GM21447 (cell line): ENCODE data around the gene DDA1.
A peak's percentile ranks its signal among the peaks of the same experiment; 100 is the strongest.
"Not testable (repeated sequence)": the region's sequence is repeated elsewhere in the genome, so short reads cannot be mapped to it uniquely, and the experiment has no call there.

Experiments used
- ATAC-seq: cut with Tn5 transposase; IDR thresholded peaks from one replicate; pipeline ENCODE4 v1.9.1; 2021; ENCODE audit not compliant: unreplicated experiment

DDA1 gene

GRCh38 chr19:17309198-17309964, at the start of gene DDA1:
Gene DDA1, plus strand, starts transcription at chr19:17309563. Its CDS starts 92 bp downstream, at chr19:17309655.
- peak; percentile 64 for ATAC-seq

- ATAC-seq = no peak
Observed at GRCh38 chr19:17259934-17260333, 49.4 kb upstream of the DDA1 start.

GRCh38 chr19:17260842-17261325, 48.5 kb upstream of the DDA1 start:
- peak; percentile 72 for ATAC-seq

GRCh38 chr19:17262557-17262956, 46.8 kb upstream of the DDA1 start:
- no peak for ATAC-seq

GRCh38 chr19:17263712-17264640, 45.4 kb upstream of the DDA1 start:
- ATAC-seq = no peak

- no peak for ATAC-seq
Observed at GRCh38 chr19:17264641-17264979, 44.8 kb upstream of the DDA1 start, which contains the start of gene USHBP1. Gene USHBP1, minus strand, starts transcription at chr19:17264745. Its CDS starts 446 bp downstream, at chr19:17264299.

- no peak for ATAC-seq
Observed at GRCh38 chr19:17266026-17266425, 43.3 kb upstream of the DDA1 start.

- no peak for ATAC-seq
Observed at GRCh38 chr19:17266589-17266974, 42.8 kb upstream of the DDA1 start.

- ATAC-seq = peak; percentile 91
Observed at GRCh38 chr19:17266975-17267788, 42.2 kb upstream of the DDA1 start, which contains the start of gene BABAM1. Gene BABAM1, plus strand, starts transcription at chr19:17267443. Its CDS starts 1,364 bp downstream, at chr19:17268807.

- no peak for ATAC-seq
Observed at GRCh38 chr19:17268754-17269153, 40.6 kb upstream of the DDA1 start.

GRCh38 chr19:17274892-17275291, 34.5 kb upstream of the DDA1 start:
- ATAC-seq = not testable (repeated sequence)

GRCh38 chr19:17275441-17276175, 33.8 kb upstream of the DDA1 start:
- no peak for ATAC-seq

GRCh38 chr19:17279436-17279835, 29.9 kb upstream of the DDA1 start:
- no peak for ATAC-seq

GRCh38 chr19:17281391-17282304, 27.7 kb upstream of the DDA1 start, which contains the start of gene ANKLE1:
Gene ANKLE1, plus strand, starts transcription at chr19:17281901. Its CDS starts 20 bp downstream, at chr19:17281921.
- peak; percentile 14 for ATAC-seq

- ATAC-seq = peak; percentile 50
Observed at GRCh38 chr19:17282488-17283125, 26.8 kb upstream of the DDA1 start.

- ATAC-seq = no peak
Observed at GRCh38 chr19:17283504-17283996, 25.8 kb upstream of the DDA1 start.

GRCh38 chr19:17285415-17286135, 23.8 kb upstream of the DDA1 start:
- ATAC-seq = no peak

- no peak for ATAC-seq
Observed at GRCh38 chr19:17286263-17286662, 23.1 kb upstream of the DDA1 start.
